NCI-H2227 (cell line): Measurements from ENCODE around the gene RBM12.
"Not testable (repeated sequence)": the region's sequence is repeated elsewhere in the genome, so short reads cannot be mapped to it uniquely, and the experiment has no call there.

Experiments
- DNase-seq: peaks from one replicate; lab custom pipeline; 2025; ENCODE audit not compliant: unreplicated experiment; lab: John Stamatoyannopoulos, UW

RBM12 gene

GRCh38 chr20:35664466-35665206, at the start of gene RBM12, which contains the start of gene CPNE1:
Gene RBM12, minus strand, starts transcription at chr20:35664900. Its CDS starts 9,578 bp downstream, at chr20:35655322.
Gene CPNE1, minus strand, starts transcription at chr20:35664900. Its CDS starts 31,977 bp downstream, at chr20:35632923.
- DNase-seq, result peak; percentile 97

GRCh38 chr20:35714127-35714526, 49.4 kb upstream of the RBM12 start:
- DNase-seq, result no peak

- not testable (repeated sequence) for DNase-seq
Observed at GRCh38 chr20:35713120-35713519, 48.4 kb upstream of the RBM12 start.

GRCh38 chr20:35711588-35712209, 47.0 kb upstream of the RBM12 start:
- no peak for DNase-seq

- no peak for DNase-seq
Observed at GRCh38 chr20:35710884-35711587, 46.3 kb upstream of the RBM12 start.

GRCh38 chr20:35710039-35710438, 45.3 kb upstream of the RBM12 start:
- no peak for DNase-seq

- no peak for DNase-seq
Observed at GRCh38 chr20:35709259-35709658, 44.6 kb upstream of the RBM12 start.

GRCh38 chr20:35708502-35708901, 43.8 kb upstream of the RBM12 start:
- no peak for DNase-seq

GRCh38 chr20:35706591-35707529, 42.2 kb upstream of the RBM12 start:
- not testable (repeated sequence) for DNase-seq

GRCh38 chr20:35705894-35706293, 41.2 kb upstream of the RBM12 start:
- not testable (repeated sequence) for DNase-seq

- no peak for DNase-seq
Observed at GRCh38 chr20:35704514-35705261, 40.0 kb upstream of the RBM12 start.

GRCh38 chr20:35702824-35703695, 38.4 kb upstream of the RBM12 start:
- no peak for DNase-seq

- no peak for DNase-seq
Observed at GRCh38 chr20:35702051-35702823, 37.5 kb upstream of the RBM12 start.

- DNase-seq, result no peak
Observed at GRCh38 chr20:35700625-35701148, 36.0 kb upstream of the RBM12 start.

GRCh38 chr20:35699957-35700624, 35.4 kb upstream of the RBM12 start:
- DNase-seq, result no peak

- DNase-seq, result peak; percentile 95
Observed at GRCh38 chr20:35699127-35699956, 34.6 kb upstream of the RBM12 start, which contains the start of the genes NFS1 and ROMO1. Gene NFS1, minus strand, starts transcription at chr20:35699352. Its CDS starts 64 bp downstream, at chr20:35699288. Gene ROMO1, plus strand, starts transcription at chr20:35699405. Its CDS starts 228 bp downstream, at chr20:35699633.
